Esophagus squamous epithelium (tissue), 4 donors: ENCODE results near the gene ZNF639.

Experiments
- CTCF ChIP-seq, 6 experiments: fragments of 450-650 bp in 4 of 6; fragments of 200-600 bp in 2 of 6; sonication (generic) in 2 of 6; IDR thresholded peaks; one replicate each; pipeline ENCODE4 v1.5.1; 2016 to 2019; ENCODE audit warnings: antibody characterized with exemption in 6 of 6, mild to moderate bottlenecking in 4 of 6, moderate library complexity in 4 of 6
- POLR2A ChIP-seq, 4 donors: fragments of 450-650 bp; IDR thresholded peaks; one replicate each; pipeline ENCODE4 v1.6.1; 2017; ENCODE audit warnings: antibody characterized with exemption in 4 of 4, mild to moderate bottlenecking in 4 of 4, moderate library complexity in 3 of 4

- no peak for TF ChIP-seq CTCF (IDR thresholded peaks at IDR 0.05)
- no peak for TF ChIP-seq POLR2A (IDR thresholded peaks at IDR 0.05)
Measured at GRCh38 chr3:179278151-179278550, 44.7 kb upstream of the ZNF639 start.
